ENCODE data around the gene NFIB. TPM values are rescaled to one million over a fixed set of nuclear protein-coding genes. Genes with fewer than 3 reads are reported as not detected.

NFIB gene
- polyA plus RNA-seq, 4 donors = 18.6 to 22.1 (median 19.5) TPM

- DNase-seq (ENCODE audit: low read depth in 4 of 4, low spot score in 3 of 4) = no peak
Measured at GRCh38 chr9:14345354-14346230, 31.7 kb upstream of the NFIB start.

DNA sequence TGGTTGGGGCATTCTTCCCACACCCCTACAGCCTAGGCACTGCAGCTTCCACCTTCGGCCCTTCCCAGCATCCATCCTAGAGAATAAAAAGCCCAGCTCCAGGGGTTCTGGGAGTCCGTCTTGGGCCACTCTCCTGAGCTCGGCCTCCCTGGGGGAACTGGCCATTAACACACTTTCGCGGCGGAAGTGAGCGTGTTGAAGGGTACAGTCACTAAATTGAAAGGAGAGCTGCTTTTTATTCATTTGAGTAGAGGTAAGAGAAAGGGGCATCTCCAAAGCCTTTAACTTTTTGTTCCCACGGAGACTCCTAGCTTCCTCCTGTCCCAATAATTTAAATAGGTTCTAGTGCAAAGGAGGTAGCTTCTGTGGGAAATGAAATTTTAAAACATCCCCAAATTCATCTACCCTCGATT lies 31.0 kb upstream of the NFIB start:
- DNase-seq (ENCODE audit: low read depth in 4 of 4, low spot score in 3 of 4) = no peak

DNA sequence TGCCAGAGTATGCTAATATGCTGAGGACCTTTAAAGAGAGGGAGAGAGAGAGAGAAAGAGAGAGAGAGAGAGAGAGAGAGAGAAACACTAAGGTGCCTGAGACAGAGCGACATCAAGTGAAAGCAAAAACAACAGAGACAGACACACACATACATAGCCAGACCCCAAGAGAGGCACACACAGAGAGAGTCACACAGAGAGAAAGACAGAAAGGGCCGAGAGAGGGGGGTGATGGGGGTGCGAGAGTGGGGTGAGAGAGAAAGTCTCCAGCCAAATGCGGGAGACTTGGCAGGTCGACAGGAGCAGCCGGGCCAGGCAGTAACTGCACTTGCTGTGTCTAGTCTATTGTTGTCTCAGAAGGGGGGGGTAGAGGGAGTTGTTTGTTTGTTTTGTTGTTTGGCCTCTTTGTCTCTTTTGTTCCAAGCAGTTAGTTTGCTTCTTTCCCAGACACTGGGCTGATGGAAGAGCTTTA lies 30.1 kb upstream of the NFIB start:
- DNase-seq (ENCODE audit: low read depth in 4 of 4, low spot score in 3 of 4) = no peak

DNA sequence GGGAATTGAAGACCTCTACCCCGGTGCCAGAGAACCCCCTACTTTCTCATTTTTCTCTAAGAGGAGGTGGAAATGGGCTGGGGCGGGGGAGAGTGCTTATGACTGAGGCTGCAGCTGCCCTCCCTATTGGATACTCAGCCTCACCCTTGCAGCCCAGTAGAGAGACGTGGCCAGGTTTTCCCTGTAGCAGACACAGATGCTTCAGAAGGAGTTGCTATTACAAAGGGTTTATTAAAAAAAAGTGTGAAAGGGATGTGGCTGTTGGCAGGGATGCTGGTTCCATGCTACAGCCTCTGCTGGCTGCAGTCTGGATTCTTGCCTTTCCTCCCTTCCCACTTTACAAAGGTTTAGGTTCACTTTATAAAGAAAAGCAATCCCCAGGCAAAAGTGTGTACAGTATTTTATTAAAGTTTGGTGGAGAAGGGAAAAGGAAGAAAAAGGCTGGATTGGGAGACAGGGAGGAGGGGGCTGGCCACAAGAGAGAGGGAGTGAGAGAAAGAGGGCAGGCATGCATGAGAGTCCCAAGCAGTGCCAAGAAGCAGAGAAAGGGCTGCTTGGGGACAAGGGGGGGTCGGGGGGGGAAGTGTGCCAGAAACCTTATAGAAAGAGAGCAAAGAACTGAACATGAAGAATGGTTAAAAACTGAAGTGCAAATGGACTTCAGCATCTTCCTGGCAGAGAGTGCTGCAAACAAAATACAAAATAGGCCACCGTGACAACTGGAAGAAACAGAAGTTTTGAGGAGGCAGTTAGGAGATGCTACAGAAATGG lies 29.5 kb upstream of the NFIB start:
- DNase-seq (ENCODE audit: low read depth in 4 of 4, low spot score in 3 of 4) = no peak

- no peak for DNase-seq (ENCODE audit: low read depth in 4 of 4, low spot score in 3 of 4)
Measured at GRCh38 chr9:14342736-14343135, 28.8 kb upstream of the NFIB start.

GRCh38 chr9:14341437-14342122 lies 27.6 kb upstream of the NFIB start:
- DNase-seq (ENCODE audit: low read depth in 4 of 4, low spot score in 3 of 4) = no peak

DNA sequence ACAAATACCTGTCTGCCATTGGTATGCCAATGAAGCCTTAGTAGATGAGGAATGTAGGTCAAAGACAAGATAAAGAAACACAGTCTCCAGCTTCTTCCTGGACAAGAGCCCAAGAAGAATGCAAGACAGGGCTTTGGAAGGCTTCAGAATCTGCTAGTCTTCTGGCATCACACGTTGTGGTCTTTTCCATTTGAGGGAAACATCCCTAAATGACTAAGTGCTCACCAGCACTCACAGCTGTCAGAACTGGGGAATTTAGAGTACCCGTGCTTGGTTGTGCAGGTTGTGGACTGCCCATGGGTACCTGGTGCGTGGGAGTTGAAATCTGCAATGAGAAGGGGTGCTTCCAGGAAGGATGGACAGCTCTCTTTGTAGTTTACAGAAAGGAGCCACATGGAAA lies 27.1 kb upstream of the NFIB start:
- no peak for DNase-seq (ENCODE audit: low read depth in 4 of 4, low spot score in 3 of 4)

GRCh38 chr9:14340219-14340873 lies 26.4 kb upstream of the NFIB start:
- no peak for DNase-seq (ENCODE audit: low read depth in 4 of 4, low spot score in 3 of 4)

- no peak for DNase-seq (ENCODE audit: low read depth in 4 of 4, low spot score in 3 of 4)
Measured at GRCh38 chr9:14339746-14340145, 25.8 kb upstream of the NFIB start.

GRCh38 chr9:14337615-14338014 lies 23.7 kb upstream of the NFIB start:
- DNase-seq (ENCODE audit: low read depth in 4 of 4, low spot score in 3 of 4) = no peak

GRCh38 chr9:14336244-14336643 lies 22.3 kb upstream of the NFIB start:
- no peak for DNase-seq (ENCODE audit: low read depth in 4 of 4, low spot score in 3 of 4)

- no peak for DNase-seq (ENCODE audit: low read depth in 4 of 4, low spot score in 3 of 4)
Measured at GRCh38 chr9:14331120-14331519, 17.2 kb upstream of the NFIB start.

DNA sequence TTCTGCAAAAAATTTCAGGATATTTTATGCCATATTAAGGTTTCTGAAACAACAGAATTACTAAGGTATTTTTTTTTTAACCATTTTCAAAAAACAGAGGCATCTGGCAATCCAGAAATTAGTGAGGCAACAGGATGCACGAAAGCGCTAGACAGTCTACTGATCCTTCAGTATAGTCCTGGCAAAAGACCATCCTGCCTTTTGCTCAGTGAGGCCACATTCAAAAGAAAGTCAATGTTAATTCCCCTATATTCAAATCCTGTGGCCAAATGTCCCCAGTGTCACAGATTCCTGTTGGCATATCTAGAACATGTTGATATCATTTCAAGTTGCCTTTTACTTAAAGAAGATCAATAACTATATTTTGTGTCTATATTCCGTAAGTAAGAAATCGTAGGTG lies 13.1 kb upstream of the NFIB start:
- no peak for DNase-seq (ENCODE audit: low read depth in 4 of 4, low spot score in 3 of 4)

- no peak for DNase-seq (ENCODE audit: low read depth in 4 of 4, low spot score in 3 of 4)
Measured at GRCh38 chr9:14326264-14326826, 12.4 kb upstream of the NFIB start.

- DNase-seq (ENCODE audit: low read depth in 4 of 4, low spot score in 3 of 4) = no peak
Measured at GRCh38 chr9:14325147-14325546, 11.2 kb upstream of the NFIB start.

GRCh38 chr9:14323985-14324650 lies 10.2 kb upstream of the NFIB start:
- DNase-seq (ENCODE audit: low read depth in 4 of 4, low spot score in 3 of 4) = no peak

GRCh38 chr9:14323083-14323971 lies 9.4 kb upstream of the NFIB start:
- no peak for DNase-seq (ENCODE audit: low read depth in 4 of 4, low spot score in 3 of 4)

- peak; percentile 77 to 80 (median 79) for DNase-seq (ENCODE audit: low read depth in 4 of 4, low spot score in 3 of 4)
Measured at GRCh38 chr9:14322211-14323082, 8.5 kb upstream of the NFIB start.

Data from right renal pelvis (tissue), 4 donors.